IMR-90 (cell line): ENCODE measurements around the gene TMEM52. TPM values are rescaled to one million over a fixed set of nuclear protein-coding genes. Genes with fewer than 3 reads are reported as not detected.

Source experiments
- ATAC-seq: fragments of 200-7000 bp; cut with Tn5 transposase; 2 replicates; pipeline ENCODE4 v1.9.1; 2020; ENCODE audit warnings: low read depth, mild to moderate bottlenecking, moderate library complexity
- BruUV-seq: library from RNA; stranded (reverse); fragments of 400-500 nt; replicated peaks from 2 replicates; lab custom pipeline; 2021; lab: Mats Ljungman, UMichigan
- CTCF ChIA-PET: fragments of 300-600 bp; formaldehyde crosslinking; extraction: SDS; loops from one replicate; lab custom pipeline; 2021; ENCODE audit warnings: antibody characterized with exemption; lab: Yijun Ruan, JAX
- POLR2A ChIA-PET: fragments of 300-600 bp; sonication (Branson Sonifier 250); formaldehyde crosslinking; loops from one replicate; lab custom pipeline; 2022; ENCODE audit warnings: antibody characterized with exemption; ENCODE audit not compliant: unreplicated experiment; lab: Charles Lee
- DNase-seq: peaks from one replicate; pipeline ENCODE4 v3.0.0; 2013
- H2AFZ ChIP-seq: replicated peaks from 2 replicates; pipeline ENCODE3; 2013; ENCODE audit warnings: low read length, mild to moderate bottlenecking; ENCODE audit not compliant: poor library complexity
- H2AK5ac ChIP-seq: 2 replicates; pipeline ENCODE4 v1.6.1; 2013; ENCODE audit warnings: low read depth, low read length, inconsistent platforms
- H2AK9ac ChIP-seq: replicated peaks from 2 replicates; pipeline ENCODE3; 2013; ENCODE audit warnings: mild to moderate bottlenecking, low read depth, low read length, moderate library complexity; ENCODE audit not compliant: poor library complexity
- H2BK120ac ChIP-seq: 2 replicates; pipeline ENCODE4 v1.6.1; 2013; ENCODE audit warnings: low read depth, low read length, inconsistent platforms
- H2BK15ac ChIP-seq: 3 replicates; pipeline ENCODE4 v1.6.1; 2013; ENCODE audit warnings: low read depth, low read length, inconsistent platforms
- H2BK20ac ChIP-seq: 2 replicates; pipeline ENCODE4 v1.6.1; 2013; ENCODE audit warnings: low read depth, mild to moderate bottlenecking, inconsistent platforms, low read length, moderate library complexity
- H2BK5ac ChIP-seq: 2 replicates; pipeline ENCODE4 v1.6.1; 2013; ENCODE audit warnings: mild to moderate bottlenecking, low read depth, low read length, inconsistent platforms; ENCODE audit not compliant: poor library complexity, severe bottlenecking
- H3K14ac ChIP-seq: replicated peaks from 2 replicates; pipeline ENCODE4 v1.6.1; 2013; ENCODE audit warnings: low read depth, low read length, inconsistent platforms
- H3K18ac ChIP-seq: 2 replicates; pipeline ENCODE4 v1.6.1; 2013; ENCODE audit warnings: low read depth, low read length, control low read depth
- H3K23ac ChIP-seq: 2 replicates; pipeline ENCODE4 v1.6.1; 2013; ENCODE audit warnings: low read depth, low read length, inconsistent platforms
- H3K27ac ChIP-seq: 2 replicates; pipeline ENCODE4 v1.5.1; 2013; ENCODE audit warnings: mild to moderate bottlenecking, control low read depth, low read length; ENCODE audit not compliant: insufficient read depth
- H3K27me3 ChIP-seq: 2 replicates; pipeline ENCODE4 v1.6.1; 2013; ENCODE audit warnings: low read length; ENCODE audit not compliant: control insufficient read depth, insufficient read depth
- H3K36me3 ChIP-seq: 2 replicates; pipeline ENCODE4 v1.6.1; 2013; ENCODE audit warnings: low read length, mixed read lengths; ENCODE audit not compliant: control insufficient read depth, insufficient read depth
- H3K4ac ChIP-seq: 2 replicates; pipeline ENCODE4 v1.6.1; 2013; ENCODE audit warnings: low read depth, low read length, inconsistent platforms
- H3K4me1 ChIP-seq: 2 replicates; pipeline ENCODE4 v1.6.1; 2013; ENCODE audit warnings: low read length, mixed read lengths; ENCODE audit not compliant: control insufficient read depth, insufficient read depth
- H3K4me2 ChIP-seq: 2 replicates; pipeline ENCODE4 v1.6.1; 2013; ENCODE audit warnings: low read depth, mild to moderate bottlenecking, control low read depth, low read length, moderate library complexity
- H3K4me3 ChIP-seq: 2 replicates; pipeline ENCODE4 v1.5.1; 2013; ENCODE audit warnings: low read depth, mild to moderate bottlenecking, control low read depth, low read length, moderate library complexity; ENCODE audit not compliant: insufficient read depth
- H3K56ac ChIP-seq: 2 replicates; pipeline ENCODE4 v1.6.1; 2013; ENCODE audit warnings: low read length, inconsistent platforms; ENCODE audit not compliant: insufficient read depth; ENCODE audit errors: extremely low read depth
- H3K79me1 ChIP-seq, 2 experiments: 2 replicates each; pipeline ENCODE4 v1.6.1; 2013; ENCODE audit warnings: low read length in 2 of 2, inconsistent platforms in 1 of 2, low read depth in 1 of 2
- H3K9ac ChIP-seq: 2 replicates; pipeline ENCODE4 v1.6.1; 2013; ENCODE audit warnings: low read depth, low read length, control low read depth
- H3K9me1 ChIP-seq: 2 replicates; pipeline ENCODE4 v1.6.1; 2013; ENCODE audit warnings: low read length, inconsistent platforms; ENCODE audit not compliant: insufficient read depth
- H3K9me3 ChIP-seq: 2 replicates; pipeline ENCODE4 v1.6.1; 2013; ENCODE audit warnings: low read length; ENCODE audit not compliant: control insufficient read depth, insufficient read depth
- H4K20me1 ChIP-seq: 2 replicates; pipeline ENCODE4 v1.6.1; 2013; ENCODE audit warnings: low read length, inconsistent platforms; ENCODE audit not compliant: insufficient read depth
- H4K5ac ChIP-seq: 2 replicates; pipeline ENCODE4 v1.6.1; 2013; ENCODE audit warnings: mild to moderate bottlenecking, low read depth, low read length, control low read depth
- H4K8ac ChIP-seq, 2 experiments: 2 replicates each; pipeline ENCODE4 v1.6.1; 2013; ENCODE audit warnings: low read depth in 2 of 2, low read length in 2 of 2, control low read depth in 1 of 2, inconsistent platforms in 1 of 2
- H4K91ac ChIP-seq: 2 replicates; pipeline ENCODE4 v1.6.1; 2013; ENCODE audit warnings: low read depth, low read length, inconsistent platforms; ENCODE audit not compliant: insufficient read depth
- BHLHE40 ChIP-seq: fragments of 150-350 bp; IDR thresholded peaks from 2 replicates; pipeline ENCODE4 v1.6.1; 2016; ENCODE audit warnings: mild to moderate bottlenecking, low read depth, low read length
- CEBPB ChIP-seq: IDR thresholded peaks from 2 replicates; pipeline ENCODE4 v1.6.1; 2012; ENCODE audit warnings: low read depth, low read length, improper control_type of control experiment
- CHD1 ChIP-seq: IDR thresholded peaks from 2 replicates; pipeline ENCODE4 v1.6.1; 2012; ENCODE audit warnings: low read depth, low read length, improper control_type of control experiment
- FOS ChIP-seq: fragments of 150-350 bp; IDR thresholded peaks from 2 replicates; pipeline ENCODE4 v1.6.1; 2016; ENCODE audit warnings: low read depth, low read length
- MAFK ChIP-seq: IDR thresholded peaks from 2 replicates; pipeline ENCODE4 v1.6.1; 2012; ENCODE audit warnings: low read depth, low read length, improper control_type of control experiment
- MAZ ChIP-seq: IDR thresholded peaks from 2 replicates; pipeline ENCODE4 v1.6.1; 2012; ENCODE audit warnings: low read depth, mild to moderate bottlenecking, low read length, improper control_type of control experiment, moderate library complexity, borderline replicate concordance
- MXI1 ChIP-seq: IDR thresholded peaks from 2 replicates; pipeline ENCODE4 v1.6.1; 2012; ENCODE audit warnings: low read depth, mild to moderate bottlenecking, low read length, moderate library complexity, borderline replicate concordance
- NFE2L2 ChIP-seq: fragments of 150-350 bp; IDR thresholded peaks from 2 replicates; pipeline ENCODE4 v1.6.1; 2016; ENCODE audit warnings: low read depth, mild to moderate bottlenecking, low read length
- POLR2A ChIP-seq: IDR thresholded peaks from 2 replicates; pipeline ENCODE4 v1.6.1; 2012; ENCODE audit warnings: mild to moderate bottlenecking, low read depth, low read length
- RAD21 ChIP-seq: IDR thresholded peaks from 2 replicates; pipeline ENCODE4 v1.6.1; 2012; ENCODE audit warnings: low read length, improper control_type of control experiment
- RCOR1 ChIP-seq: IDR thresholded peaks from 2 replicates; pipeline ENCODE4 v1.6.1; 2012; ENCODE audit warnings: mild to moderate bottlenecking, low read length, improper control_type of control experiment; ENCODE audit not compliant: insufficient replicate concordance
- RFX5 ChIP-seq: IDR thresholded peaks from 2 replicates; pipeline ENCODE4 v1.8.0; 2012; ENCODE audit warnings: low read depth, mild to moderate bottlenecking, low read length, moderate library complexity
- SMC3 ChIP-seq: fragments of 150-350 bp; IDR thresholded peaks from 2 replicates; pipeline ENCODE4 v1.6.1; 2016; ENCODE audit warnings: low read depth, mild to moderate bottlenecking, antibody characterized with exemption, low read length, moderate library complexity
- WGBS, 2 experiments: methylation state at CpG; one replicate each; pipeline versions ENCODE4 v1.1.5 to v1.1.7; 2013; ENCODE audit warnings: missing lambda C conversion rate in 2 of 2; ENCODE audit not compliant: insufficient read length in 1 of 2; ENCODE audit errors: extremely low coverage in 2 of 2; 5-methylcytosine and 5-hydroxymethylcytosine counted together
- dilution Hi-C: fragments of 300-500 bp; cut with HindIII; formaldehyde crosslinking; loops from one replicate; pipeline ENCODE4 v1.14.3; 2018; ENCODE audit warnings: low sequenced_read_pairs; ENCODE audit not compliant: unreplicated experiment
- in situ Hi-C: fragments of 300-500 bp; cut with MboI; formaldehyde crosslinking; loops from 3 replicates; pipeline ENCODE4 v1.14.3; 2019; ENCODE audit warnings: low sequenced_read_pairs, inconsistent platforms, mixed read lengths
- intact Hi-C: fragments of 100-400 bp; cut with micrococcal nuclease; formaldehyde crosslinking; loops from 2 replicates; pipeline ENCODE4 v1.10.0; 2022
- polyA plus RNA-seq, 3 experiments: library from polyadenylated mRNA; depleted of rRNA; stranded (reverse); fragments of >200 nt; gene quantifications; 2 replicates each; pipeline ENCODE4 v1.2.3, GENCODE V29; 2012; ENCODE audit warnings: low replicate concordance in 1 of 3
- total RNA-seq: library from RNA; depleted of rRNA; stranded (reverse); fragments of >200 nt; gene quantifications from 2 replicates; pipeline ENCODE4 v1.2.3, GENCODE V29; 2012
- TF ChIP-seq, protein P1 (sequence below): fragments of 150-350 bp; IDR thresholded peaks from 2 replicates; pipeline ENCODE4 v1.6.1; 2017; ENCODE audit warnings: mild to moderate bottlenecking, antibody characterized with exemption, low read length, low read depth
- TF ChIP-seq, protein P2 (sequence below): fragments of 150-350 bp; IDR thresholded peaks from 2 replicates; pipeline ENCODE4 v1.6.1; 2016; ENCODE audit warnings: low read depth, mild to moderate bottlenecking, low read length, moderate library complexity, borderline replicate concordance
- TF ChIP-seq, protein P3 (sequence below): conservative IDR thresholded peaks from 2 replicates; pipeline ENCODE4 v1.5.1; 2012; ENCODE audit warnings: mild to moderate bottlenecking, low read depth, low read length, improper control_type of control experiment

TMEM52 gene
- total and polyA plus RNA-seq, 2 of the 4 experiments (the other 2 are of a cell fraction) = 0.54 to 1.3 TPM

DNA sequence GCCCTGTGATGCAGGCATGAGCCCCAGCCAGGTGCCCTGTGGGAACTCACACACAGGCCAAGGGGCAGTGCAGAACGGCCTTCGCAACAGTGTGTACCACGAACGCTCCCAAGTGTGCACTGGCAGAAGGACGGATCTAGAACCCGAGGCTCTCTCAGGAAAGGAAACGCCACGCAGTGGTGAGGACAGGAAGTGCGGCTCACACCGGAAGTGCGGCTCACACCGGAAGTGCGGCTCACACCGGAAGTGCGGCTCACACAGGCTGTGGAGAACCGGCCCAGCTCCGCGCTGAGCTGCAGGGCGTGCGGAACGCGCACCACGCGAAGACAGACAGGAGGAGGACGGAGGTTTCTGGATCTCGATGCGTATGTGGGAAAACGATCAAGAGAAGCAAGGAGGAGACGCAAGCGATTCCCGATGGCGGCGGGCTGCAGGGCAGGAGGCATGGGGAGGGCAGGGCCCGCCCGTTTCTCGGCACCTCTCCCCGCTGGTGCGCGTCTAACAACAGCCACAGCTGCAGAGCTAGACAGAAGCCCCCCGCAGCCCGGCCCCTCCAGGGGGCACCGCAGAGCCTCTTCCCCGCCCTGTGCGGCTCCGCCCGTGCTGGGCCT is 35.9 kb upstream of the TMEM52 start:
- Histone ChIP-seq H3K4me2 (no peak overlapping the region), H2AK5ac (no peak overlapping the region), H4K8ac (no peak overlapping the region), H2BK120ac (no peak overlapping the region), H4K5ac (no peak overlapping the region), H4K20me1 (no peaks in the 10 kb centered on the region), H3K4me3 (no peak overlapping the region), H3K79me1 (no peaks in the 10 kb centered on the region), H3K27me3 (peaks cover 29% of the 10 kb centered on the region), H3K36me3 (no peaks in the 10 kb centered on the region), H2BK20ac (no peak overlapping the region), H3K27ac (no peak overlapping the region), H2AK9ac (no peak overlapping the region), H3K9me1 (no peaks in the 10 kb centered on the region), H4K91ac (no peak overlapping the region), H3K14ac (no peak overlapping the region), H3K4me1 (peaks cover 2% of the 10 kb centered on the region; the same call in 1 of the 2 replicates), H2BK15ac (no peak overlapping the region), H3K18ac (no peak overlapping the region), H3K23ac (no peak overlapping the region), H3K4ac (no peak overlapping the region), H3K56ac (no peak overlapping the region), H2BK5ac (no peak overlapping the region), H2AFZ (no peak overlapping the region), H3K9ac (no peak overlapping the region), H3K9me3 (no peaks in the 10 kb centered on the region)
- POLR2A ChIA-PET = no interaction called here
- CTCF ChIA-PET = interaction anchor here (1.7 kb wide), 1 partner anchor 90 kb away, joined by 6 read pairs; no protein-coding TSS in a partner anchor
- intact Hi-C loops (no loop called here), in situ Hi-C loops (loop anchor here (10.0 to 25.0 kb wide), 2 partner anchors 90 to 407 kb away; no protein-coding TSS in a partner anchor), dilution Hi-C loops (no loop called here)
- ATAC-seq (no peak), DNase-seq (no peak)
- BruUV-seq = no TSS peak
- WGBS, 2 experiments = 90% methylated on average over 14 of the region's 46 CpGs; no CpG with 5 or more reads in 1 of the 2 experiments
- TF ChIP-seq MAFK = no peak
- TF ChIP-seq, protein P1, sequence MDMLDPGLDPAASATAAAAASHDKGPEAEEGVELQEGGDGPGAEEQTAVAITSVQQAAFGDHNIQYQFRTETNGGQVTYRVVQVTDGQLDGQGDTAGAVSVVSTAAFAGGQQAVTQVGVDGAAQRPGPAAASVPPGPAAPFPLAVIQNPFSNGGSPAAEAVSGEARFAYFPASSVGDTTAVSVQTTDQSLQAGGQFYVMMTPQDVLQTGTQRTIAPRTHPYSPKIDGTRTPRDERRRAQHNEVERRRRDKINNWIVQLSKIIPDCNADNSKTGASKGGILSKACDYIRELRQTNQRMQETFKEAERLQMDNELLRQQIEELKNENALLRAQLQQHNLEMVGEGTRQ = no peak
- TF ChIP-seq, protein P2, sequence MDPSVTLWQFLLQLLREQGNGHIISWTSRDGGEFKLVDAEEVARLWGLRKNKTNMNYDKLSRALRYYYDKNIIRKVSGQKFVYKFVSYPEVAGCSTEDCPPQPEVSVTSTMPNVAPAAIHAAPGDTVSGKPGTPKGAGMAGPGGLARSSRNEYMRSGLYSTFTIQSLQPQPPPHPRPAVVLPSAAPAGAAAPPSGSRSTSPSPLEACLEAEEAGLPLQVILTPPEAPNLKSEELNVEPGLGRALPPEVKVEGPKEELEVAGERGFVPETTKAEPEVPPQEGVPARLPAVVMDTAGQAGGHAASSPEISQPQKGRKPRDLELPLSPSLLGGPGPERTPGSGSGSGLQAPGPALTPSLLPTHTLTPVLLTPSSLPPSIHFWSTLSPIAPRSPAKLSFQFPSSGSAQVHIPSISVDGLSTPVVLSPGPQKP = no peak
- TF ChIP-seq MAZ = no peak
- no peak for TF ChIP-seq FOS
- TF ChIP-seq SMC3 = no peak
- TF ChIP-seq NFE2L2 = no peak
- TF ChIP-seq BHLHE40 = no peak
- TF ChIP-seq RCOR1 = no peak
- TF ChIP-seq RFX5 = no peak
- no peak for TF ChIP-seq POLR2A
- no peak for TF ChIP-seq CHD1
- no peak for TF ChIP-seq CEBPB
- no peak for TF ChIP-seq MXI1
- no peak for TF ChIP-seq RAD21
- TF ChIP-seq, protein P3, sequence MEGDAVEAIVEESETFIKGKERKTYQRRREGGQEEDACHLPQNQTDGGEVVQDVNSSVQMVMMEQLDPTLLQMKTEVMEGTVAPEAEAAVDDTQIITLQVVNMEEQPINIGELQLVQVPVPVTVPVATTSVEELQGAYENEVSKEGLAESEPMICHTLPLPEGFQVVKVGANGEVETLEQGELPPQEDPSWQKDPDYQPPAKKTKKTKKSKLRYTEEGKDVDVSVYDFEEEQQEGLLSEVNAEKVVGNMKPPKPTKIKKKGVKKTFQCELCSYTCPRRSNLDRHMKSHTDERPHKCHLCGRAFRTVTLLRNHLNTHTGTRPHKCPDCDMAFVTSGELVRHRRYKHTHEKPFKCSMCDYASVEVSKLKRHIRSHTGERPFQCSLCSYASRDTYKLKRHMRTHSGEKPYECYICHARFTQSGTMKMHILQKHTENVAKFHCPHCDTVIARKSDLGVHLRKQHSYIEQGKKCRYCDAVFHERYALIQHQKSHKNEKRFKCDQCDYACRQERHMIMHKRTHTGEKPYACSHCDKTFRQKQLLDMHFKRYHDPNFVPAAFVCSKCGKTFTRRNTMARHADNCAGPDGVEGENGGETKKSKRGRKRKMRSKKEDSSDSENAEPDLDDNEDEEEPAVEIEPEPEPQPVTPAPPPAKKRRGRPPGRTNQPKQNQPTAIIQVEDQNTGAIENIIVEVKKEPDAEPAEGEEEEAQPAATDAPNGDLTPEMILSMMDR = no peak
